GM19351 (cell line): ENCODE data around the gene PHF21A.
A peak's percentile ranks its signal among the peaks of the same experiment; 100 is the strongest.
"Not testable (repeated sequence)": the region's sequence is repeated elsewhere in the genome, so short reads cannot be mapped to it uniquely, and the experiment has no call there.

Experiments used
- ATAC-seq: cut with Tn5 transposase; IDR thresholded peaks from one replicate; pipeline ENCODE4 v1.9.1; 2021; ENCODE audit warnings: mild to moderate bottlenecking, moderate library complexity; ENCODE audit not compliant: unreplicated experiment

Gene PHF21A

GRCh38 chr11:46120346-46121300 lies 631 bp downstream of the PHF21A start:
- ATAC-seq = no peak

- ATAC-seq = peak; percentile 31
Observed at GRCh38 chr11:46119352-46120216, 1.7 kb downstream of the PHF21A start.

- ATAC-seq = no peak
Observed at GRCh38 chr11:46118702-46119351, 2.4 kb downstream of the PHF21A start.

- no peak for ATAC-seq
Observed at GRCh38 chr11:46117842-46118241, 3.4 kb downstream of the PHF21A start.

GRCh38 chr11:46116712-46117037 lies 4.6 kb downstream of the PHF21A start:
- not testable (repeated sequence) for ATAC-seq

GRCh38 chr11:46116007-46116711 lies 5.1 kb downstream of the PHF21A start:
- no peak for ATAC-seq

GRCh38 chr11:46114961-46115360 lies 6.3 kb downstream of the PHF21A start:
- ATAC-seq = no peak

GRCh38 chr11:46114378-46114777 lies 6.9 kb downstream of the PHF21A start:
- no peak for ATAC-seq

GRCh38 chr11:46112961-46113607 lies 8.2 kb downstream of the PHF21A start:
- ATAC-seq = peak; percentile 62

- no peak for ATAC-seq
Observed at GRCh38 chr11:46108751-46109150, 12.5 kb downstream of the PHF21A start.

GRCh38 chr11:46107780-46108179 lies 13.5 kb downstream of the PHF21A start:
- no peak for ATAC-seq

GRCh38 chr11:46107408-46107718 lies 13.9 kb downstream of the PHF21A start:
- no peak for ATAC-seq

GRCh38 chr11:46106530-46107407 lies 14.5 kb downstream of the PHF21A start:
- ATAC-seq = no peak

- no peak for ATAC-seq
Observed at GRCh38 chr11:46105926-46106325, 15.3 kb downstream of the PHF21A start.

- no peak for ATAC-seq
Observed at GRCh38 chr11:46105134-46105628, 16.1 kb downstream of the PHF21A start.

GRCh38 chr11:46102843-46103242 lies 18.4 kb downstream of the PHF21A start:
- no peak for ATAC-seq

GRCh38 chr11:46100670-46101069 lies 20.6 kb downstream of the PHF21A start:
- peak; percentile 84 for ATAC-seq

GRCh38 chr11:46099963-46100316 lies 21.3 kb downstream of the PHF21A start:
- peak; percentile 50 for ATAC-seq

GRCh38 chr11:46090375-46090774 lies 30.9 kb downstream of the PHF21A start:
- no peak for ATAC-seq
